GM12872 (cell line): Measurements from ENCODE around the gene PSMD11.

Experiments used
- CTCF ChIP-seq: IDR thresholded peaks from 3 replicates; pipeline ENCODE4 v1.5.1; 2011; ENCODE audit warnings: low read depth, mild to moderate bottlenecking, low read length, moderate library complexity; ENCODE audit not compliant: insufficient read depth

The PSMD11 gene

GRCh38 chr17:32443827-32444300, 446 bp upstream of the PSMD11 start:
- TF ChIP-seq CTCF: no peak

- TF ChIP-seq CTCF: no peak
Observed at GRCh38 chr17:32445074-32445415, 735 bp downstream of the PSMD11 start.

- TF ChIP-seq CTCF: no peak
Observed at GRCh38 chr17:32445497-32445896, 1.2 kb downstream of the PSMD11 start.

- TF ChIP-seq CTCF: no peak
Observed at GRCh38 chr17:32445971-32446370, 1.7 kb downstream of the PSMD11 start.

GRCh38 chr17:32446949-32447348, 2.6 kb downstream of the PSMD11 start:
- no peak for TF ChIP-seq CTCF

- no peak for TF ChIP-seq CTCF
Observed at GRCh38 chr17:32449963-32450362, 5.7 kb downstream of the PSMD11 start.

- no peak for TF ChIP-seq CTCF
Observed at GRCh38 chr17:32451879-32452278, 7.6 kb downstream of the PSMD11 start.

GRCh38 chr17:32452281-32452680, 8.0 kb downstream of the PSMD11 start:
- TF ChIP-seq CTCF: no peak
